ENCODE results near the gene ERC2. TPM values are rescaled to one million over a fixed set of nuclear protein-coding genes. Genes with fewer than 3 reads are reported as not detected.

ERC2 gene
- total RNA-seq, 1 experiment from 2014 or later, result 0.90 TPM

DNA sequence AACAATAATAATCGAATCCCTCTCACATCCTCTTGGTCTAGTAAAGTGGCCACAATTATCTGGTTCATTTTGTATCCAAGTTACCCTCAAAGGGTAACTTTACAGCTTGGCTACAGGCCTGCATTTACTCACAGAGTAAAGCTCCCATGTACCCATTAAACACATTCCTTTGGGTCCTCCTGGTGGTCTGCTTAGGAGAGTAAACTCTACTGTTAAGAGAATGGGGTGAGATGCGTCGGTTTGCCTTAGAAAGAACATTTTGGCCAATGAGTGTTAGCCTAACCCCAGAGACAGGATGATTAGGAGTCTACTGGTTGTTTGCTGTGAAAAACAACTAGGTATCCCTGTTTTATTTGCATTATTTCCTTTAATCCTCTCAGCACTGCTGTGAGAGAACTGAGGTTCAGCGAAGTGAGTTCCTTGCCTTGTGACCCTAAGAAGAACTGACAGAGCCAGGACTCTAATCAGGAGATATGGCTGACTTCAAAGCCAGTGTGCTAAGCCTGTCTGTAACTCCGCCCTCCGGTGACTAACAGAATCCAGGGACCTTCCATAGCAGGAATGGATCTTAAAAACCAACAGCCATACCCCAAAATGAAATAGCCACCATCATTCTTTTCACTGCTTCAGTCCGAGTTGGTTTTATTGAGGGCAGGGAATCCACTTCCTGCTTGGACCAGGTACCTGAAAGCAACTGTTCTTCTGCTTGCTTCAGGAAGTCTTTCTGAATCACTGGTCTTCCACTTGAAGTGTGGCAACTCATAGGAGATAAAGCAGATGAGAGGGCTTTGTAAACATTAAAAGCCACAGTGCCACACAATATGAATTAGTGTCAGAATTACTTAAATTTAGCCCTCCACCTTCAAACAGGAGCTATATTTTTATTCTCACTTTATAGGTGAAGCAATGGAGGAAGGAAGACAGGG lies 663.8 kb downstream of the ERC2 start:
- H3K27me3 ChIP-seq (replicated peaks; ENCODE audit: insufficient read depth, low read depth, low read length, poor library complexity), result no peaks in the 10 kb centered on the region
- intact Hi-C loops (cut with micrococcal nuclease; ENCODE audit: unreplicated experiment), result no loop called here
- H3K4me3 ChIP-seq (ENCODE audit: low read depth, low read length, poor library complexity, severe bottlenecking), result no peak overlapping the region
- CTCF ChIA-PET, result no interaction called here
- no peak for DNase-seq (ENCODE audit: low spot score)
- POLR2A ChIA-PET (ENCODE audit: low non-redundant PET), result no interaction called here
- no peaks in the 10 kb centered on the region for H3K9me3 ChIP-seq (ENCODE audit: low read depth, low read length, poor library complexity, severe bottlenecking)
- no peaks in the 10 kb centered on the region for H3K4me1 ChIP-seq (ENCODE audit: insufficient read depth, low read length, poor library complexity, severe bottlenecking)
- H3K36me3 ChIP-seq (ENCODE audit: insufficient read depth, low read length, poor library complexity, severe bottlenecking), result no peaks in the 10 kb centered on the region
- no peak overlapping the region for H3K27ac ChIP-seq (ENCODE audit: low read depth, low read length, poor library complexity, severe bottlenecking)
- BruUV-seq (replicated peaks), result no TSS peak
- TF ChIP-seq, protein P1, sequence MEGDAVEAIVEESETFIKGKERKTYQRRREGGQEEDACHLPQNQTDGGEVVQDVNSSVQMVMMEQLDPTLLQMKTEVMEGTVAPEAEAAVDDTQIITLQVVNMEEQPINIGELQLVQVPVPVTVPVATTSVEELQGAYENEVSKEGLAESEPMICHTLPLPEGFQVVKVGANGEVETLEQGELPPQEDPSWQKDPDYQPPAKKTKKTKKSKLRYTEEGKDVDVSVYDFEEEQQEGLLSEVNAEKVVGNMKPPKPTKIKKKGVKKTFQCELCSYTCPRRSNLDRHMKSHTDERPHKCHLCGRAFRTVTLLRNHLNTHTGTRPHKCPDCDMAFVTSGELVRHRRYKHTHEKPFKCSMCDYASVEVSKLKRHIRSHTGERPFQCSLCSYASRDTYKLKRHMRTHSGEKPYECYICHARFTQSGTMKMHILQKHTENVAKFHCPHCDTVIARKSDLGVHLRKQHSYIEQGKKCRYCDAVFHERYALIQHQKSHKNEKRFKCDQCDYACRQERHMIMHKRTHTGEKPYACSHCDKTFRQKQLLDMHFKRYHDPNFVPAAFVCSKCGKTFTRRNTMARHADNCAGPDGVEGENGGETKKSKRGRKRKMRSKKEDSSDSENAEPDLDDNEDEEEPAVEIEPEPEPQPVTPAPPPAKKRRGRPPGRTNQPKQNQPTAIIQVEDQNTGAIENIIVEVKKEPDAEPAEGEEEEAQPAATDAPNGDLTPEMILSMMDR (conservative IDR thresholded peaks at IDR 0.05; ENCODE audit: low read depth, low read length), result no peak
- TF ChIP-seq EZH2 (IDR thresholded peaks at IDR 0.05; ENCODE audit: borderline replicate concordance, low read depth, low read length, poor library complexity, severe bottlenecking), result no peak

- H3K4me1 ChIP-seq (ENCODE audit: insufficient read depth, low read length, poor library complexity, severe bottlenecking), result no peaks in the 10 kb centered on the region
- POLR2A ChIA-PET (ENCODE audit: low non-redundant PET), result no interaction called here
- CTCF ChIA-PET, result no interaction called here
- H3K27ac ChIP-seq (ENCODE audit: low read depth, low read length, poor library complexity, severe bottlenecking), result no peak overlapping the region
- H3K4me3 ChIP-seq (ENCODE audit: low read depth, low read length, poor library complexity, severe bottlenecking), result no peak overlapping the region
- TF ChIP-seq EZH2 (IDR thresholded peaks at IDR 0.05; ENCODE audit: borderline replicate concordance, low read depth, low read length, poor library complexity, severe bottlenecking), result no peak
- TF ChIP-seq, protein P1 (conservative IDR thresholded peaks at IDR 0.05; ENCODE audit: low read depth, low read length), result no peak
- BruUV-seq (replicated peaks), result no TSS peak
- H3K36me3 ChIP-seq (ENCODE audit: insufficient read depth, low read length, poor library complexity, severe bottlenecking), result no peaks in the 10 kb centered on the region
- H3K9me3 ChIP-seq (ENCODE audit: low read depth, low read length, poor library complexity, severe bottlenecking), result no peaks in the 10 kb centered on the region
- no peak for DNase-seq (ENCODE audit: low spot score)
- intact Hi-C loops (cut with micrococcal nuclease; ENCODE audit: unreplicated experiment), result no loop called here
- no peaks in the 10 kb centered on the region for H3K27me3 ChIP-seq (replicated peaks; ENCODE audit: insufficient read depth, low read depth, low read length, poor library complexity)
These were observed 665.5 kb downstream of the ERC2 start for GRCh38 chr3:55802816-55803215.

DNA sequence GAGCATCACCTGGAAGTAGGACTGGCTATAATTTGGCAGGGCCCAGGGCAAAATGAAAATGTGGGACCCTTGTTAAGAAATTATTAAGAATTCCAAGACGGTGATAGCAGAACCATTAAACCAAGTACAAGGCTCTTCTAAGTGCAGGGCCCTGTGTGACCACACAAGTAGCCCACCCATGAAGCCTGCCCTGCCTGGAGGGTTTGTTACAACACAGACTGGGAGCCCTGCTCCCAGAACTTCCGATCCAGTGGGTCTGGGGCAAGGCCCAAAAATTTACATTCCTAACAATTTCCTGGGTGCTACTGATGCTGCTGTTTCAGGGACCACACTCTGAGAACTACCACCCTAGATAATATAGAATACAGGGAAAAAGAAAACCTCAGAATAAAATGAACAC lies 666.6 kb downstream of the ERC2 start:
- DNase-seq (ENCODE audit: low spot score), result no peak
- Histone ChIP-seq H3K9me3 (ENCODE audit: low read depth, low read length, poor library complexity, severe bottlenecking) (no peaks in the 10 kb centered on the region), H3K27ac (ENCODE audit: low read depth, low read length, poor library complexity, severe bottlenecking) (no peak overlapping the region), H3K4me3 (ENCODE audit: low read depth, low read length, poor library complexity, severe bottlenecking) (no peak overlapping the region), H3K36me3 (ENCODE audit: insufficient read depth, low read length, poor library complexity, severe bottlenecking) (no peaks in the 10 kb centered on the region), H3K4me1 (ENCODE audit: insufficient read depth, low read length, poor library complexity, severe bottlenecking) (no peaks in the 10 kb centered on the region), H3K27me3 (replicated peaks; ENCODE audit: insufficient read depth, low read depth, low read length, poor library complexity) (no peaks in the 10 kb centered on the region)
- BruUV-seq (replicated peaks), result no TSS peak
- TF ChIP-seq, protein P1 (conservative IDR thresholded peaks at IDR 0.05; ENCODE audit: low read depth, low read length), result no peak
- TF ChIP-seq EZH2 (IDR thresholded peaks at IDR 0.05; ENCODE audit: borderline replicate concordance, low read depth, low read length, poor library complexity, severe bottlenecking), result no peak
- ChIA-PET CTCF (no interaction called here), POLR2A (ENCODE audit: low non-redundant PET) (no interaction called here)
- intact Hi-C loops (cut with micrococcal nuclease; ENCODE audit: unreplicated experiment), result no loop called here

All from A673 (cell line).